Mesenchymal stem cell (in vitro differentiated cells and primary cell): ENCODE data around the gene CAMK2A.

Experiments
- DNase-seq: peaks from one replicate; pipeline ENCODE4 v3.0.0-alpha.2; 2013
- H2AFZ ChIP-seq: one replicate; pipeline ENCODE4 v1.6.1; 2013; ENCODE audit warnings: low read depth, mild to moderate bottlenecking, control low read depth, inconsistent platforms, low read length, moderate library complexity
- H2AK5ac ChIP-seq: 2 replicates; pipeline ENCODE4 v1.6.1; 2013; ENCODE audit warnings: low read length, moderate library complexity, mild to moderate bottlenecking, inconsistent platforms; ENCODE audit not compliant: severe bottlenecking
- H2BK120ac ChIP-seq: one replicate; pipeline ENCODE4 v1.6.1; 2013; ENCODE audit warnings: low read depth, mild to moderate bottlenecking, inconsistent platforms, low read length, moderate library complexity
- H2BK12ac ChIP-seq, 2 experiments: one replicate each; pipeline ENCODE4 v1.6.1; 2013; ENCODE audit warnings: inconsistent platforms in 2 of 2, low read length in 2 of 2, mild to moderate bottlenecking in 2 of 2, moderate library complexity in 2 of 2, control low read depth in 1 of 2
- H2BK15ac ChIP-seq: one replicate; pipeline ENCODE4 v1.6.1; 2013; ENCODE audit warnings: mild to moderate bottlenecking, low read depth, inconsistent platforms; ENCODE audit not compliant: poor library complexity, severe bottlenecking
- H2BK5ac ChIP-seq: 2 replicates; pipeline ENCODE4 v1.6.1; 2013; ENCODE audit warnings: low read depth, mild to moderate bottlenecking, low read length, control low read depth, inconsistent platforms; ENCODE audit not compliant: poor library complexity, severe bottlenecking
- H3K14ac ChIP-seq, 2 experiments: one replicate each; pipeline ENCODE4 v1.6.1; 2013; ENCODE audit warnings: inconsistent platforms in 2 of 2, low read length in 2 of 2, control low read depth in 1 of 2, mild to moderate bottlenecking in 1 of 2, moderate library complexity in 1 of 2
- H3K18ac ChIP-seq, 2 experiments: one replicate each; pipeline ENCODE4 v1.6.1; 2013; ENCODE audit warnings: inconsistent platforms in 2 of 2, low read length in 2 of 2, control low read depth in 1 of 2, low read depth in 1 of 2, mild to moderate bottlenecking in 1 of 2
- H3K23ac ChIP-seq, 2 experiments: one replicate each; pipeline ENCODE4 v1.6.1; 2013; ENCODE audit warnings: inconsistent platforms in 2 of 2, low read length in 2 of 2, mild to moderate bottlenecking in 2 of 2, moderate library complexity in 2 of 2, control low read depth in 1 of 2
- H3K27ac ChIP-seq: 2 replicates; pipeline ENCODE4 v1.5.1; 2013; ENCODE audit warnings: mild to moderate bottlenecking, moderate library complexity, low read length, control low read depth, inconsistent platforms; ENCODE audit not compliant: poor library complexity, severe bottlenecking
- H3K27me3 ChIP-seq, 2 experiments: 2 replicates each; pipeline versions ENCODE4 v1.6.1 to v1.7.0; 2013; ENCODE audit warnings: low read length in 2 of 2, mild to moderate bottlenecking in 2 of 2, moderate library complexity in 2 of 2, control low read depth in 1 of 2, inconsistent platforms in 1 of 2; ENCODE audit not compliant: control insufficient read depth in 1 of 2, insufficient read depth in 1 of 2
- H3K36me3 ChIP-seq, 2 experiments: 2 replicates each; pipeline versions ENCODE4 v1.6.1 to v1.7.0; 2013; ENCODE audit warnings: low read length in 2 of 2, control low read depth in 1 of 2, inconsistent platforms in 1 of 2, low read depth in 1 of 2, mild to moderate bottlenecking in 1 of 2; ENCODE audit not compliant: insufficient read depth in 2 of 2, control insufficient read depth in 1 of 2
- H3K4ac ChIP-seq, 2 experiments: one replicate each; pipeline ENCODE4 v1.6.1; 2013; ENCODE audit warnings: inconsistent platforms in 2 of 2, low read length in 2 of 2, mild to moderate bottlenecking in 2 of 2, moderate library complexity in 2 of 2, control low read depth in 1 of 2, low read depth in 1 of 2
- H3K4me1 ChIP-seq: 2 replicates; pipeline ENCODE4 v1.6.1; 2013; ENCODE audit warnings: low read depth, low read length, control low read depth; ENCODE audit not compliant: control insufficient read depth, insufficient read depth
- H3K4me2 ChIP-seq: 2 replicates; pipeline ENCODE4 v1.6.1; 2013; ENCODE audit warnings: low read length, mild to moderate bottlenecking, inconsistent platforms; ENCODE audit not compliant: poor library complexity, severe bottlenecking
- H3K4me3 ChIP-seq, 2 experiments: 2 replicates each; pipeline versions ENCODE4 v1.5.1 to v1.7.0; 2013; ENCODE audit warnings: low read length in 2 of 2, mild to moderate bottlenecking in 2 of 2, control low read depth in 1 of 2, low read depth in 1 of 2; ENCODE audit not compliant: insufficient read depth in 1 of 2
- H3K79me1 ChIP-seq: replicated peaks from 2 replicates; pipeline ENCODE4 v1.6.1; 2013; ENCODE audit warnings: mild to moderate bottlenecking, control low read depth, low read length, inconsistent platforms; ENCODE audit not compliant: poor library complexity, severe bottlenecking
- H3K9ac ChIP-seq: 2 replicates; pipeline ENCODE4 v1.7.0; 2013; ENCODE audit warnings: mild to moderate bottlenecking, low read length, moderate library complexity
- H3K9me3 ChIP-seq: 2 replicates; pipeline ENCODE4 v1.7.0; 2013; ENCODE audit warnings: mild to moderate bottlenecking, low read length; ENCODE audit not compliant: control insufficient read depth
- H4K8ac ChIP-seq: one replicate; pipeline ENCODE4 v1.6.1; 2013; ENCODE audit warnings: inconsistent platforms, mild to moderate bottlenecking, low read length, moderate library complexity
- H4K91ac ChIP-seq: one replicate; pipeline ENCODE4 v1.6.1; 2013; ENCODE audit warnings: mild to moderate bottlenecking, low read length, inconsistent platforms
- WGBS: methylation state at CpG from one replicate; pipeline ENCODE4 v1.1.7; 2013; ENCODE audit warnings: mixed read lengths; 5-methylcytosine and 5-hydroxymethylcytosine counted together

The CAMK2A gene

GRCh38 chr5:150236981-150237754 lies 52.4 kb downstream of the CAMK2A start:
- 96% methylated on average over 15 of the region's 15 CpGs for WGBS
- Histone ChIP-seq H3K9ac (no peak overlapping the region), H3K36me3 (peaks cover 0 to 14% of the 10 kb centered on the region in 2 experiments), H3K4me1 (no peaks in the 10 kb centered on the region), H2BK120ac (no peak overlapping the region), H4K91ac (no peak overlapping the region), H3K23ac (no peak overlapping the region), H3K27me3 (no peaks in the 10 kb centered on the region), H2BK15ac (no peak overlapping the region), H2AFZ (no peak overlapping the region), H3K9me3 (no peaks in the 10 kb centered on the region), H3K4ac (no peak overlapping the region), H3K18ac (no peak overlapping the region), H3K4me2 (no peak overlapping the region), H4K8ac (no peak overlapping the region), H2BK12ac (no peak overlapping the region), H3K4me3 (no peak overlapping the region), H3K27ac (no peak overlapping the region), H3K14ac (no peak overlapping the region), H2BK5ac (no peak overlapping the region), H3K79me1 (no peaks in the 10 kb centered on the region), H2AK5ac (no peak overlapping the region)
- DNase-seq: no peak

DNA sequence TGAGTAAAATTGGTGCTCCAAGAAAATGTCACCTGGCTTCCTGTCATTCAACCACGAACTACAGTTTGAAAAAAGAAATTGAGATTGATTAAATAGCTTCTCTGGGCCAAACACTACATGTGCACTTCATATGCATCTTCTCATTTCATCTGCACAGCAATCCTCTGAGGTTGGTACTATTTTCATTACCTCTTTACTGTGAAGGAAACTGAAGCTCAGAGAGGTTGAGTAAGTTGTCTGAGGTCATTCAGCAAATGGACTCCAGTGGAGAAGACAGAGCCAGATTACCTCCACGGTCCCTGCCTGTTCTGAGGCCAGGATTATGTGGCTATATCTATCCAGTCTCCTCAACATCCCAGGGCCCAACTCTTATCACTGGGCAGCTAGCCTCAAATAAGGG lies 53.3 kb downstream of the CAMK2A start:
- no peak overlapping the region for H4K8ac ChIP-seq
- H3K4me1 ChIP-seq: no peaks in the 10 kb centered on the region
- H3K4ac ChIP-seq: no peak overlapping the region
- H3K27me3 ChIP-seq: no peaks in the 10 kb centered on the region
- H3K4me3 ChIP-seq: no peak overlapping the region
- no peak overlapping the region for H2BK15ac ChIP-seq
- no peak overlapping the region for H2BK12ac ChIP-seq
- H3K27ac ChIP-seq: no peak overlapping the region
- no peak overlapping the region for H3K9ac ChIP-seq
- H3K79me1 ChIP-seq: no peaks in the 10 kb centered on the region
- H2AFZ ChIP-seq: no peak overlapping the region
- H3K23ac ChIP-seq: no peak overlapping the region
- H3K4me2 ChIP-seq: no peak overlapping the region
- DNase-seq: no peak
- H3K14ac ChIP-seq: no peak overlapping the region
- H2BK5ac ChIP-seq: no peak overlapping the region
- H4K91ac ChIP-seq: no peak overlapping the region
- 75% methylated on average over 2 of the region's 2 CpGs for WGBS
- no peak overlapping the region for H2BK120ac ChIP-seq
- no peak overlapping the region for H2AK5ac ChIP-seq
- H3K9me3 ChIP-seq: no peaks in the 10 kb centered on the region
- no peak overlapping the region for H3K18ac ChIP-seq
- peaks cover 0 to 14% of the 10 kb centered on the region in 2 experiments for H3K36me3 ChIP-seq

- WGBS: 79% methylated on average over 5 of the region's 5 CpGs
- no peak overlapping the region for H4K8ac ChIP-seq
- no peak for DNase-seq
- peak overlapping the region; percentile 31 for H4K91ac ChIP-seq
- no peak overlapping the region for H3K23ac ChIP-seq
- H2BK12ac ChIP-seq: no peak overlapping the region
- H2BK5ac ChIP-seq: no peak overlapping the region
- no peak overlapping the region for H3K4me2 ChIP-seq
- no peak overlapping the region for H2AFZ ChIP-seq
- H2BK15ac ChIP-seq: no peak overlapping the region
- H3K36me3 ChIP-seq: peaks cover 0 to 14% of the 10 kb centered on the region in 2 experiments
- H3K4me3 ChIP-seq: no peak overlapping the region
- H3K4me1 ChIP-seq: no peaks in the 10 kb centered on the region
- no peak overlapping the region for H3K9ac ChIP-seq
- no peak overlapping the region for H3K4ac ChIP-seq
- no peak overlapping the region for H2BK120ac ChIP-seq
- no peak overlapping the region for H2AK5ac ChIP-seq
- H3K9me3 ChIP-seq: no peaks in the 10 kb centered on the region
- no peaks in the 10 kb centered on the region for H3K79me1 ChIP-seq
- no peaks in the 10 kb centered on the region for H3K27me3 ChIP-seq
- H3K18ac ChIP-seq: no peak overlapping the region
- no peak overlapping the region for H3K27ac ChIP-seq
- H3K14ac ChIP-seq: no peak overlapping the region
Measured at GRCh38 chr5:150235500-150235854, 54.1 kb downstream of the CAMK2A start.

GRCh38 chr5:150234576-150235499 lies 54.7 kb downstream of the CAMK2A start:
- Histone ChIP-seq H3K14ac (no peak overlapping the region), H2AK5ac (no peak overlapping the region), H4K91ac (peak overlapping the region; percentile 31), H2BK15ac (no peak overlapping the region), H3K23ac (no peak overlapping the region), H3K9me3 (no peaks in the 10 kb centered on the region), H2BK120ac (no peak overlapping the region), H3K27me3 (no peaks in the 10 kb centered on the region), H3K4me2 (no peak overlapping the region), H4K8ac (no peak overlapping the region), H3K9ac (no peak overlapping the region), H3K18ac (no peak overlapping the region), H2BK5ac (no peak overlapping the region), H3K79me1 (no peaks in the 10 kb centered on the region), H2BK12ac (no peak overlapping the region), H3K4ac (no peak overlapping the region), H3K4me1 (no peaks in the 10 kb centered on the region), H3K27ac (no peak overlapping the region), H3K4me3 (no peak overlapping the region), H3K36me3 (peaks cover 0 to 14% of the 10 kb centered on the region in 2 experiments), H2AFZ (no peak overlapping the region)
- DNase-seq: no peak
- 76% methylated on average over 5 of the region's 5 CpGs for WGBS
